Activated CD8-positive, alpha-beta T cell treated with anti-CD3 and anti-CD28 coated beads, Interleukin-2, amount 10 ng/mL, durations not matched to agents 7 days and 5 days (primary cell): ENCODE results near the gene DPEP2NB. TPM values are rescaled to one million over a fixed set of nuclear protein-coding genes. Genes with fewer than 3 reads are reported as not detected.

Experiments
- total RNA-seq, 2 experiments: library from RNA; stranded (reverse); gene quantifications; one replicate each; pipeline ENCODE4 v1.2.3, GENCODE V29; 2021

DPEP2NB gene
- total RNA-seq, 2 experiments from 2014 or later: not detected

Other genes starting within 250 kb of the DPEP2NB start
- 10 to 100 TPM; 25.9 to 30.5 TPM for gene RANBP10, start 209.4 kb downstream of the DPEP2NB start, total RNA-seq
- gene TSNAXIP1, start 209.0 kb downstream of the DPEP2NB start, total RNA-seq: under 1 TPM; 0.47 to 0.63 TPM
- gene THAP11, start 173.6 kb downstream of the DPEP2NB start, total RNA-seq: 10 to 100 TPM; 50.2 to 52.4 TPM
- gene NUTF2, start 169.0 kb downstream of the DPEP2NB start, total RNA-seq: 100 to 1,000 TPM; 125 to 134 TPM
- 10 to 100 TPM; 58.9 to 63.6 TPM for gene CENPT, start 168.2 kb downstream of the DPEP2NB start, total RNA-seq
- gene EDC4, start 142.9 kb downstream of the DPEP2NB start, total RNA-seq: 100 to 1,000 TPM; 111 to 113 TPM
- gene NRN1L, start 131.0 kb downstream of the DPEP2NB start, total RNA-seq: 1 to 10 TPM; 1.2 to 1.4 TPM
- gene PSKH1, start 122.7 kb downstream of the DPEP2NB start, total RNA-seq: 10 to 100 TPM; 20.0 to 22.8 TPM
- 1 to 10 TPM; 5.5 TPM for gene CTRL, start 84.0 kb downstream of the DPEP2NB start, total RNA-seq
- gene PSMB10, start 79.1 kb downstream of the DPEP2NB start, total RNA-seq: 100 to 1,000 TPM; 257 to 275 TPM
- 10 to 100 TPM; 22.4 to 23.1 TPM for gene LCAT, start 71.8 kb downstream of the DPEP2NB start, total RNA-seq
- gene SLC12A4, start 47.3 kb downstream of the DPEP2NB start, total RNA-seq: 10 to 100 TPM; 42.5 TPM
- gene DPEP3, start 35.4 kb downstream of the DPEP2NB start, total RNA-seq: not detected
- gene DPEP2, start 16.4 kb downstream of the DPEP2NB start, total RNA-seq: 1 to 10 TPM; 5.6 to 5.9 TPM
- 10 to 100 TPM; 13.6 to 13.9 TPM for gene DDX28, start 7.3 kb upstream of the DPEP2NB start, total RNA-seq
- 10 to 100 TPM; 24.1 to 25.2 TPM for gene DUS2, start 7.4 kb upstream of the DPEP2NB start, total RNA-seq
- gene NFATC3, start 69.5 kb upstream of the DPEP2NB start, total RNA-seq: 100 to 1,000 TPM; 166 to 169 TPM
- under 1 TPM in 1 of 2 experiments, not detected in 1; 0.18 TPM for gene ESRP2, start 220.2 kb upstream of the DPEP2NB start, total RNA-seq
- 1 to 10 TPM; 8.6 to 9.4 TPM for gene PLA2G15, start 229.5 kb upstream of the DPEP2NB start, total RNA-seq
- 10 to 100 TPM; 84.1 to 85.0 TPM for gene SLC7A6, start 248.6 kb upstream of the DPEP2NB start, total RNA-seq